ENCODE results near the gene PLEKHG4B.
"Not testable (repeated sequence)": the region's sequence is repeated elsewhere in the genome, so short reads cannot be mapped to it uniquely, and the experiment has no call there.

PLEKHG4B gene

DNA sequence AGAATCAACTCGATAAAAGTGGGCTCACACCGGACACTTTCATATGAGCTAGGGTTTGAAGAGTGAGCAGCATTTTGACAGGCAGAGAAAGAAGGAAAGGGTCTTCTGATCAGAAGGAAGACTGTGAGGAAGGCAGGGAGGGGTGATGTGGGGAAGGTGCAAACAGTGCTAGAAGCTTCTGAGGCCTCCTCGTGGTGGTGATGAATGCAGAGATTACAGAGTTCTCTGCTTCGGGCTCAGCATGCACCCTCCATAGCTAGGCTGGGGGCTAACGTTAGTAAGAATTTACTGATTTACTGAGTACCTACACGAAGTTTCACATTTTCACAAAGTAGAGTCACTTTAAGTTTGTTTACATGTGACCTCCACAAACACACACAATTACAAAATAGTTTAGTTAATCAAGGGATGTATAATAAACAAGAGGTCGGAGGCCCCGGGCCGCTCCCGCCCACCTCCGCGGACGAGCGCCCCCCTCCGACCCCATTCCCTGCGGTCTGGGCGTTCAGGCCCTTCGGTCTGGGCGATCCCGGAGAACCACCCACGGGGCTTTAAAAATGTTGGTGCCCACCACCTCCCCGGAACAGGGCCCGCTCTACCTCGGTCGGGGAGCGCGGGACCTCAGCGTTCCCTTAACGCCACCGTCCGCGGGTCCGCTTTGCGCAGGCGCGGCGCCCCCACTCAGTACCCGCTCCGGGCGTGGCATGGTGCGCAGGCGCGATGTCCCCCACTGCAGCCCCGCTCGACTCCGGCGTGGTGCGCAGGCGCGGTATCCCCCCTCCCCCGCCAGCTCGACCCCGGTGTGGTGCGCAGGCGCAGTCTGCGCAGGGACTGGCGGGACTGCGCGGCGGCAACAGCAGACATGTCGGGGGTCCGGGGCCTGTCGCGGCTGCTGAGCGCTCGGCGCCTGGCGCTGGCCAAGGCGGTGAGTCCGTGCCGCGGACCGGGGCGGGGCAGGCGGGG is 125.8 kb downstream of the PLEKHG4B start, which contains the start of the genes CCDC127 and SDHA:
Gene CCDC127, minus strand, starts transcription at position 660 of the 963 bp plus-strand sequence. CDS start 1,304 bp downstream, outside the sequence.
Gene SDHA, plus strand, starts transcription at position 827 of the 963 bp plus-strand sequence. Its CDS starts 36 bp downstream, at position 863.
- Mint-ChIP-seq H3K4me1 (ENCODE audit: low read depth) (peaks cover 56% of the 10 kb centered on the region), H3K27ac (peak within 1 kb of the TSS; percentile 94), H3K4me3 (peak within 1 kb of the TSS; percentile 90), H3K36me3 (ENCODE audit: low read depth) (peaks cover 58% of the 10 kb centered on the region)
- H3K27me3 Mint-ChIP-seq, H3K9me3 Mint-ChIP-seq: not testable (repeated sequence)
- peak; percentile 99 for DNase-seq

DNA sequence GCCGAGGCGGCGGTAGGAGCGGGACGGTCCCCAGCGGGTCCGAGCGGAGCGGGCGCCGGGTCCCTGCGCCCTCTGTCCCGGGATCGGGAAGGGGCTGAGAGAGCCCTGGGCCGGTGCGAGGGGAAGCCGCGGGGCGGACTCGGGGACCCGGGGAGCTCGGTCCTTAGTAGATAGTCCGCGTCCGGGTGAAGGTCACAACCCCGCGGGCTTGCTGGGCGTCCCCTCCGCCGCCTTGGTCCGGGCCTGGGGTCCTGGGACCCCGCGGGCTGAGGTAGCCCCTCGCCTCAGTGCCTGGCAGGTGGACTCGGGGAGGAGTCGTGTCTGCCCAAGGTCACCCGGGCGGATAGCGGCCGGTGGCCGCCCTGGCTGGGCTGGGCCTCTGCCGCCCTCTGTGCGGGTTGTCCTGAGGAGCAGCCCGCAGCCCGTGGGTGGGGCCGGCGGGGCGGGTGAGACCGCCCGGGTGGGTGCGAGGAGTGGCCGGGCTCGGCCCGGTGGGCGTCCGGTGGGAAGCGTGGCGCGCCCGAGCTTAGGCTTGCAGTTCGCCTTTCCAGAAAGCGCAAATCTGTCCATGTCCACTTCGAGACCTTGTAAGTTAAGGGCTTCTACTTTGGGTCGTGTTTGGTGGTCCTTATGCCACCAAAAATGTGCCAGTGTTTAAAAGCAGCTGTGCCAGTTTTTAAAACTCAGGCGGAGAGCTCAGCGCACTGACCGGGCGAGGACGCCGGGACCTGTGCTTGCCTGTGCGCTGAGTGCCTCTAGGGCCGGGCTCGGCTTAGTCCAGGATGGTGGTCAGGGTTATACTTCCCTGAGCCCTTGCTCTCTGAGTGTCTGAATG is 126.7 kb downstream of the PLEKHG4B start:
- Mint-ChIP-seq H3K27ac (peak overlapping the region; percentile 94), H3K4me3 (peak overlapping the region; percentile 90), H3K9me3 (no peaks in the 10 kb centered on the region), H3K36me3 (ENCODE audit: low read depth) (peaks cover 62% of the 10 kb centered on the region), H3K4me1 (ENCODE audit: low read depth) (peaks cover 61% of the 10 kb centered on the region), H3K27me3 (no peaks in the 10 kb centered on the region)
- DNase-seq, result no peak

DNA sequence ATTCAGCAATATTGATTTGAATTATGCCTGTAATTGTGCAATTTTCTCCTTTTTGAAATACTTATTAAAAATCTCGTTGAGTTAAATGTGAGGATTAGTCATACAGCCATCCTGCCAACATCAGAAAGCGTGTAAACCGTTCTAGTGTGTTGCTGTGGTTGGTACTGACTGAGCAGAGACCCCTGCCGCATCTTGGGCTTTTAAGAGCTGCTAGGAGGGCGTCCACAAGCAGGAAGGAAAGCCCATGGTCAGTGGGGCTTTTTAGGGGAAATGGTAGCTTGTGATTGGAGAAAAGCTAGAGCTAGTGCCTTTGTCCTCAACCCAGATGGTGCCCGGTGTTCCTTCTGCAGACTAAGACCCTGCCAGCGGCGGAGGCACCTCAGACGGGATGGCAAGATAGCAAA is 127.5 kb downstream of the PLEKHG4B start:
- Mint-ChIP-seq H3K36me3 (ENCODE audit: low read depth) (peaks cover 62% of the 10 kb centered on the region), H3K27ac (peak overlapping the region; percentile 94), H3K4me1 (ENCODE audit: low read depth) (peaks cover 58% of the 10 kb centered on the region), H3K9me3 (no peaks in the 10 kb centered on the region), H3K27me3 (no peaks in the 10 kb centered on the region), H3K4me3 (peak overlapping the region; percentile 90)
- DNase-seq, result peak; percentile 57

DNA sequence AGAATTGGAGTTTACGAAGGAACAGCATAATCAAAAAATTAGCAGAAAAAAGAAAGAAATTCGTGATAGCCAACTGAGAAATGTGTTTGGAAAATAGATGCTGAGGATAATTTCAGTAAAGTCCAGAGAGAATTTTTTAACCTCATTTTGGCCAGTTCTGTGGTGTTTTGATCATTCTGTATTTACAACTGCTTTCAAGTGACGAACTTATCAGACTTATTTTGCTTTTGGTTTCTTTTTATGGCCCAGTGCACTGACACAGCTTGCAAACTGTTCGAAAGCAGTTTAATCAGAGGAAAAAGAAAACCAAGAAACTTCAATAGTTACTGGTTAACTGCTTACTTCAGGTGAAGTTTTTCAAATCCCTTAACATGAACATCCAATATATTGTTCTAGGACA is 128.0 kb downstream of the PLEKHG4B start:
- peak overlapping the region; percentile 90 for H3K4me3 Mint-ChIP-seq
- peaks cover 53% of the 10 kb centered on the region for H3K4me1 Mint-ChIP-seq (ENCODE audit: low read depth)
- no peaks in the 10 kb centered on the region for H3K9me3 Mint-ChIP-seq
- H3K27me3 Mint-ChIP-seq, result no peaks in the 10 kb centered on the region
- peak overlapping the region; percentile 94 for H3K27ac Mint-ChIP-seq
- H3K36me3 Mint-ChIP-seq (ENCODE audit: low read depth), result peaks cover 63% of the 10 kb centered on the region
- no peak for DNase-seq

DNA sequence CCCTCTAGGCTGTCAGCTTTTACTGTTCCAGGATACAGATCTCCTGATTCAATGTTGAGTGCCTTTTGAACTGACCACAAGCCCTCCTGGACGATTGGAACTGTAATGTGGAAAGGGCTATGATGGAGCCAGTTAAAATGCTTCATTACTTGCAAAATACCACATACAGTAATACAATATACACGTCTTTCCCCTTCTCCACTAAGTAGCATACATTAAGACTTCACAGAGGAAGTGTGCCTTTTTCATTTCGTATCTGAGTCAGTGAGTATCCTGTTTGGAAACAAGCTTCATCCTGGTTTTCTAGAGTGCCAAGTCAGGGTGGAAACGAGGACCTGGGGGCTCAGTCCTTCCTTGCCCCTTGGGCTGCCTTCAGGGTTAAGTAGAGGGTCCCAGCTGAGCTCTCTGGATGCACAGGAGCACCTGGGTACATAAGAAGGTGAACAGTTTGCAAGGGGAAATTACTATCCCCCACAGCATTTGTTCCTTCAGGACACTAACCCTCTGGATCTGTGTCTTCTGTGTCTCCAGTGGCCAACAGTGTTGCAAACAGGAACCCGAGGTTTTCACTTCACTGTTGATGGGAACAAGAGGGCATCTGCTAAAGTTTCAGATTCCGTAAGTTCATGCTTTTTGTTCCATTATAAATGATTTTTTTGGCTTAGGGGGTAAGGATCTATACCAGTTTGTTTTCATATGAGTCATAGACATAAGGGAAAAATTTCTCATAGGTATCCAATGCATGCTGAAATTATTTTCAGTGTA is 131.2 kb downstream of the PLEKHG4B start:
- not testable (repeated sequence) for H3K4me3 Mint-ChIP-seq, DNase-seq, H3K27me3 Mint-ChIP-seq, H3K9me3 Mint-ChIP-seq
- H3K36me3 Mint-ChIP-seq (ENCODE audit: low read depth), result peaks cover 78% of the 10 kb centered on the region
- peaks cover 38% of the 10 kb centered on the region for H3K4me1 Mint-ChIP-seq (ENCODE audit: low read depth)
- H3K27ac Mint-ChIP-seq, result peak overlapping the region; percentile 63

DNA sequence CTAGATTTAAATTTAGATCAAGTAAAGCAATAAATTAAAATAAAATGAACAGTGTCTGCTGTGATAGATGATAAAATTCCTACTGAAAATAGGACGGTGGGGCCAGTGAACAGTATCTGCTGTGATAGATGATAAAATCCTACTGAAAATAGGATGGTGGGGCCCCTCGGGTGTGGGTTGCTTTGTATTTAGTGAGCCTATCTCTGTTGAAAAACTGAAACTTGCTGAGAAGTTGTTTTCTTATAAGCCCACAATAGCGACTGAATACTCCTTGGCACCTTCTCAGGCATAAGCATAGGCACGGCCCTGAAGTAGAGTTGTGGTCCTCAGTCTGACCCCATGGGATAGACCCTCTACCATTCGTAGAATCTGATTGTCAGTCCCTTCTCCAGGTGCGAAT is 131.8 kb downstream of the PLEKHG4B start:
- peak overlapping the region; percentile 40 for H3K27ac Mint-ChIP-seq
- H3K27me3 Mint-ChIP-seq, result no peaks in the 10 kb centered on the region
- H3K9me3 Mint-ChIP-seq, result no peaks in the 10 kb centered on the region
- H3K4me3 Mint-ChIP-seq, result no peak overlapping the region
- H3K4me1 Mint-ChIP-seq (ENCODE audit: low read depth), result peaks cover 38% of the 10 kb centered on the region
- H3K36me3 Mint-ChIP-seq (ENCODE audit: low read depth), result peaks cover 83% of the 10 kb centered on the region
- DNase-seq, result no peak

DNA sequence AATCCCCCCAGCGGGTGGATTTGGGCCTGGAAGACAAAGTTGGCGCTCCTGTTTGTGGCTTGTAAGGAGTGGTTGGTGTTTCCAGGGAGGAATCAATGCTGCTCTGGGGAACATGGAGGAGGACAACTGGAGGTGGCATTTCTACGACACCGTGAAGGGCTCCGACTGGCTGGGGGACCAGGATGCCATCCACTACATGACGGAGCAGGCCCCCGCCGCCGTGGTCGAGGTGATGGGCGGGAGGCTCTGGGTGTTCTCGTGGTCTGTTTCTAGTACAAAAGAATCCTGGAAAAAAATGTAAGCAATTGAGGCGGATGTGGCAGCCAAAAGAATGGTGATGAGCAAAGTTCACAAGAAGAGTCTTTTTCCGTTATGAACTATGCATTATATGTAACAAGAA is 133.4 kb downstream of the PLEKHG4B start:
- no peaks in the 10 kb centered on the region for H3K27me3 Mint-ChIP-seq
- H3K36me3 Mint-ChIP-seq (ENCODE audit: low read depth), result peaks cover 81% of the 10 kb centered on the region
- H3K9me3 Mint-ChIP-seq, result no peaks in the 10 kb centered on the region
- no peak overlapping the region for H3K4me3 Mint-ChIP-seq
- H3K27ac Mint-ChIP-seq, result peak overlapping the region; percentile 40
- DNase-seq, result no peak
- H3K4me1 Mint-ChIP-seq (ENCODE audit: low read depth), result peaks cover 35% of the 10 kb centered on the region

DNA sequence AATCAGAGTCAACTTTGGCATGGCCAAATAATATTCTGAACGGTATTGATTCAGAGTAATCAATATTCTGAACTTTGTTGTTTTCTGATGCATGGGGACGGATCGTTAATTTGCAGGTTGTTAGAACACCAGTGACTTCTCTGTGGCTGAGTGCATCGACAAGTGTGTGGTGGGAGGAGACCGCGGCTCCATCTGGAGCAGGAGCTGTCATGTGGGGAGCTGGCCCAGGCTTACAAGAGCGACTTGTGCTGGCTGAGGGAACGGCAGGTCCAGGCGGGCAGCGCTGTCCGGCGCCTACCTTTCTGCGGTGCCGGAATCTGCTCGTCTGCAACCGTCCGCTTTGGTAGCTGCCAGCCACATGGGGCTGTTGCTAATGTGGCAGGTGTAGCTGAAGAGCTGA is 135.4 kb downstream of the PLEKHG4B start:
- H3K27me3 Mint-ChIP-seq, H3K27ac Mint-ChIP-seq, DNase-seq, H3K9me3 Mint-ChIP-seq, H3K4me3 Mint-ChIP-seq: not testable (repeated sequence)
- Mint-ChIP-seq H3K36me3 (ENCODE audit: low read depth) (peaks cover 89% of the 10 kb centered on the region), H3K4me1 (ENCODE audit: low read depth) (peaks cover 21% of the 10 kb centered on the region)

DNA sequence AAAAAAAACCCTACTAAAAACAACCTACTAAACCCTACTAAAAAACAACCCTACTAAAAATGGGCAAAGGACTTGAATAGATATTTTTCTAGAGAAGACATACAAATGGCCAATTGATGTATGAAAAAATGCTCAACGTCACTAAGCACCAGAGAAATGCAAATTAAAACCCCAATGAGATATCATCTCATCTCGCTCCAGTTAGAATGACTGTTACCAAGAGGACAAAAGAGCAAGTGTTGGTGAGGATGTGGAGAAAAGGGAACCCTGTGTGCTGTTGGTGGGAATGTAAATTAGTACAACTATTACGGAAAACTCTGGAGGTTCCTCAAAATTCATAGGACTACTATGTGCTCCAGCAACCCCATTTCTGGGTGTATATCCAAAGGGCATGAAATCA is 136.9 kb downstream of the PLEKHG4B start:
- Mint-ChIP-seq H3K36me3 (ENCODE audit: low read depth) (peaks cover 92% of the 10 kb centered on the region), H3K4me3 (no peak overlapping the region)
- DNase-seq, result no peak

DNA sequence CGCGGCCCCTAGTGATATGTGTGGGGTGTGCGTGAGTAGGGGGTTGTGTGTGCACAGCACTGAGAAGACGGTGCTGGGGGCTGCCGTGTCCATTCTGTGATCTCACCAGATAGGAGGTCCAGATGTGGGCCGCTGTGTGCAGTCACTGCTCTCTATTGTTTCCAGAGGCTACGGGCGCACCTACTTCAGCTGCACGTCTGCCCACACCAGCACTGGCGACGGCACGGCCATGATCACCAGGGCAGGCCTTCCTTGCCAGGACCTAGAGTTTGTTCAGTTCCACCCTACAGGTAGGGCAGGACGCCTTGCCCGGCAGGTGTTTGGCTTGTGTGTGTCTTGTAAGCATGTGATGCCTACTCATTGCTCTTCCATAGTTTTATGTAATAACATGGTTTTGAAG is 138.7 kb downstream of the PLEKHG4B start:
- no peak overlapping the region for H3K4me3 Mint-ChIP-seq
- DNase-seq, result no peak
- H3K27me3 Mint-ChIP-seq, result no peaks in the 10 kb centered on the region
- H3K27ac Mint-ChIP-seq, result peak overlapping the region; percentile 26
- H3K36me3 Mint-ChIP-seq (ENCODE audit: low read depth), result peaks cover 90% of the 10 kb centered on the region
- no peaks in the 10 kb centered on the region for H3K9me3 Mint-ChIP-seq
- peaks cover 5% of the 10 kb centered on the region for H3K4me1 Mint-ChIP-seq (ENCODE audit: low read depth)

More for the DNA sequence above, 136.9 kb downstream of the PLEKHG4B start:
- no peaks in the 10 kb centered on the region for H3K9me3 Mint-ChIP-seq
- no peaks in the 10 kb centered on the region for H3K27me3 Mint-ChIP-seq
- H3K4me1 Mint-ChIP-seq (ENCODE audit: low read depth), result peaks cover 8% of the 10 kb centered on the region
- peak overlapping the region; percentile 35 for H3K27ac Mint-ChIP-seq

DNA sequence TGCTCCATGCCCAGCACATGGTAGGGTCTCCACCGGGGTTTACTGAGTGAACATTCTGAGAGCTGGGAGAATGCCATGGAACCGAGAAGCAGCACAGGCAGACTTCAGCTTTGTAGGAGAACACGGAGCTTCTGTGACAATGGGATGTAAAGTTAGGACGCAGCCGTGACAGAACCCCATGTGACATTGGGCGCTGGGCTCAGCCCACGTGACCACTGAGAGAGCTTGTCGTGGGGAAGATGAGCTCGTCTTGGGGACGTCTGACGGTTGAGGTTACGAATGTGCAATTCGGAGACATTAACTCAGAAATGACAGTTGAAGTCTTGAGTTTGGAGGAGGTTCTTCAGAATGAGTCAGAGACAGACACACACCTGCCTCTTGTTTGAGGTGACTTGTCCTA is 139.7 kb downstream of the PLEKHG4B start:
- Mint-ChIP-seq H3K9me3 (no peaks in the 10 kb centered on the region), H3K36me3 (ENCODE audit: low read depth) (peaks cover 90% of the 10 kb centered on the region), H3K27me3 (no peaks in the 10 kb centered on the region), H3K27ac (peak overlapping the region; percentile 74), H3K4me1 (ENCODE audit: low read depth) (peaks cover 5% of the 10 kb centered on the region), H3K4me3 (no peak overlapping the region)
- DNase-seq, result no peak

DNA sequence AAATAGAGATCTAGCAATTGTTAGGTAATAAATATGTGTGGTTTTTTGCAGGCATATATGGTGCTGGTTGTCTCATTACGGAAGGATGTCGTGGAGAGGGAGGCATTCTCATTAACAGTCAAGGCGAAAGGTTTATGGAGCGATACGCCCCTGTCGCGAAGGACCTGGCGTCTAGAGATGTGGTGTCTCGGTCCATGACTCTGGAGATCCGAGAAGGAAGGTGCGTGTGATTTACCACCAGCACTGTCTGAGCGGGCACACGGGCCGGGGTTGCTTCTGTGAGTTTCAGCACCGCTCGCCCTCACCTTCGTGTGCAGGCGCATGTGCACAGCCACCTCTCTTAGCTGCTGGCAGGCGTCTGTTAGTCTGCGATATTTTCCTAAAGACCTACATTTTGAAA is 141.5 kb downstream of the PLEKHG4B start:
- not testable (repeated sequence) for H3K27ac Mint-ChIP-seq; H3K4me1 Mint-ChIP-seq (ENCODE audit: low read depth); H3K27me3 Mint-ChIP-seq; H3K4me3 Mint-ChIP-seq; DNase-seq; H3K9me3 Mint-ChIP-seq
- peaks cover 77% of the 10 kb centered on the region for H3K36me3 Mint-ChIP-seq (ENCODE audit: low read depth)

DNA sequence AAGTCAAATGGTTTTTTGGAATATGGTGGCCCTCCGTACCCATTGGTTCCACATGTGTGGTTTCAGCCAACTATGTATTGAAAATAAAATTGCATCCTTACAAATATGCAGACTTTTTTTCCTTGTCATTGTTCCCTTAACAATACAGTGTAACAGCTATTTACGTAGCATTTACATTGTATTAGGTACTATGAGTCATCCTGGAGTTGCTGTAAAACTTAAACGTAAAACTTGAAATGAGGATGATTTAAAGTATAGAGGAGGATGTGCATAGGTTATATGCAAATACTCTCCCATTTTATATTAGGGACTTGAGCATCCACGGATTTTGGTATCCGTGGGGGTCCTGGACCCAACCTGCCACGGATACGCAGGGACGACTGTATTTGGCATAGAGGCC is 142.5 kb downstream of the PLEKHG4B start:
- Mint-ChIP-seq H3K4me3 (no peak overlapping the region), H3K36me3 (ENCODE audit: low read depth) (peaks cover 76% of the 10 kb centered on the region), H3K4me1 (ENCODE audit: low read depth) (peaks cover 5% of the 10 kb centered on the region), H3K27ac (no peak overlapping the region), H3K9me3 (no peaks in the 10 kb centered on the region), H3K27me3 (no peaks in the 10 kb centered on the region)
- no peak for DNase-seq

DNA sequence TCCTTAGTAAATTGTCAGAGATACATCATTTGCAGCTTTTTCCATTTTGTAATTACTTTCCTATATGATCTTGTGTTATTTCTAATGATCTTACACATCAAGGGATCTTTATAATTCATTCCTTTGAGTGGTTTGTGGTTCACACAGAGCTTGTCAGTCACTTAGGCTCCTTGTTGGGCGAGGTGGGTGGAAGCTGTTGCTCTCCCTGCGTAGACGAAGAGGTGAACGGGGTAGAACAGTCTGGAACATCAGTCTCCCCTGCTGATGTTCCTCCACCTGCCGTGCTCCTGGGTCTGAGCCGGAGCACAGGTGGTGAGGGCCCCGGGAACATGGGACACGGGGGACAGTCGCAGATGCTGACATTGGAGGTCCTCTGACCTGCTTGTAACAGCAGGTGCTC is 143.6 kb downstream of the PLEKHG4B start:
- H3K27ac Mint-ChIP-seq, result peak overlapping the region; percentile 4
- not testable (repeated sequence) for H3K4me3 Mint-ChIP-seq; H3K4me1 Mint-ChIP-seq (ENCODE audit: low read depth); H3K27me3 Mint-ChIP-seq; DNase-seq; H3K9me3 Mint-ChIP-seq
- peaks cover 79% of the 10 kb centered on the region for H3K36me3 Mint-ChIP-seq (ENCODE audit: low read depth)
